Measurements from ENCODE around the gene RYR1. TPM values are rescaled to one million over a fixed set of nuclear protein-coding genes. Genes with fewer than 3 reads are reported as not detected.
A peak's percentile ranks its signal among the peaks of the same experiment; 100 is the strongest.

Gene RYR1
- total RNA-seq, 1 experiment from 2014 or later: 34.2 TPM

DNA sequence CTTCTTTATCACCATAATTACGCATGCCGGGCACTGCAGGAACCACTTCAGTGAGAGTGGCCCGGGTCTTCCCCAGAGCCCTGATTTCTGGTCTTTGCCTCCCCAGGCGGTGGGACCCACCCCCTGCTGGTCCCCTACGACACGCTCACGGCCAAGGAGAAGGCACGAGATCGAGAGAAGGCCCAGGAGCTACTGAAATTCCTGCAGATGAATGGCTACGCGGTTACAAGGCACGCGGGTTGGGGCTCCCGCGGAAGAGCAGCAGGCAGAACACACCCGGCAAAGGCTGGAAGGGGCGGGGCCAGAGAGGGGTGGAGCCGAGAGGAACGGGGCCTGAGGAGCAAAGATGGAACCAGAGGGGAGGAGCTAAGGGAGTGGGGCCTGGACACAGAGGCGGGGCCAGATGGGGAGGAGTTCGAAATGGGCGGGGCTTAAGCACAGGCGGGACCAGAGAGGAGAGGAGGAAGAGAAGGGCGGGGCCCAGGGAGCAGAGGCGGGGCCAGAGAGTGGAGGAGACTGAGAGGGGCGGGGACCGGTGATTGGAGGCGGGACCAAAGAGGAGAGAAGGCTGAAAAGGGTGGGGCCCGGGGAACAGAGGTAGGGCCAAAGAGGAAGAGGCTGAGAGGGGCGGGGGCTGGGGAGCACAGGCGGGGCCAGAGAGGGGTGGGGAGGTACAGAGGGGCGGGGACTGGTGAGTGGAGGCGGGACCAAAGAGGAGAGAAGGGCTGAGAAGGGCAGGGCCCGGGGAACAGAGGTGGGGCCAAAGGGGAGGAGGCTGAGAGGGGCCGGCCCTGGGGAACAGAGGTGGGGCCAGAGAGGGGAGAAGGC lies 73.4 kb downstream of the RYR1 start:
- Histone ChIP-seq H3K9me3 (ENCODE audit: control insufficient read depth, insufficient read depth, low read depth, low read length) (no peaks in the 10 kb centered on the region), H3K27ac (ENCODE audit: low read length) (peak overlapping the region; percentile 58), H3K4me3 (ENCODE audit: low read depth in 2 of 2, low read length in 2 of 2) (peak overlapping the region; percentile 29 to 64), H3K4me1 (ENCODE audit: control insufficient read depth, insufficient read depth, low read length) (peaks cover 8% of the 10 kb centered on the region), H3K36me3 (ENCODE audit: control insufficient read depth, insufficient read depth, low read length) (no peaks in the 10 kb centered on the region), H3K27me3 (ENCODE audit: control insufficient read depth, insufficient read depth, low read length) (0 out of 2 replicates have a peak, but pooled peaks cover 3% of the 10 kb centered on the region)
- CTCF ChIA-PET: interaction anchor here (0.5 to 2.1 kb wide), 12 partner anchors 9 to 455 kb away, joined by 3 to 26 read pairs (median 4); partner anchors contain the start of gene EIF3K
- TF ChIP-seq REST (IDR thresholded peaks at IDR 0.05; ENCODE audit: insufficient read depth in 1 of 2, low read depth in 2 of 2, low read length in 1 of 2) (no peak), SIN3A (IDR thresholded peaks at IDR 0.05; ENCODE audit: borderline replicate concordance, insufficient read depth, low read depth, low read length) (no peak), CTCF (IDR thresholded peaks at IDR 0.05) (no peak), POLR2AphosphoS5 (IDR thresholded peaks at IDR 0.05; ENCODE audit: low read depth, low read length) (no peak), TCF7L2 (IDR thresholded peaks at IDR 0.05; ENCODE audit: low read depth, low read length) (no peak)
- BruUV-seq (replicated peaks): no TSS peak
- in situ Hi-C loops (cut with HindIII; ENCODE audit: low pct_unique_long_range_greater_than_20kb, low sequenced_read_pairs): no loop called here
- POLR2A ChIA-PET: interaction anchor here (0.6 to 0.8 kb wide), 4 partner anchors 18 to 415 kb away, joined by 3 to 7 read pairs (median 3); partner anchors contain the start of gene EIF3K
- ATAC-seq: peak; percentile 86
- intact Hi-C loops (cut with micrococcal nuclease; ENCODE audit: unreplicated experiment): loop anchor here (10.0 kb wide), 1 partner anchor 348 kb away; no protein-coding TSS in a partner anchor
- peak; percentile 100 for DNase-seq (ENCODE audit: low read depth, low spot score)

- ChIA-PET POLR2A (interaction anchor here (0.6 to 0.8 kb wide), 3 partner anchors 105 to 429 kb away, joined by 3 to 11 read pairs (median 3); partner anchors contain the start of genes EIF3K and FAM98C), CTCF (interaction anchor here (0.7 to 2.1 kb wide), 7 partner anchors 8 to 127 kb away, joined by 3 to 12 read pairs (median 5); partner anchors contain the start of gene EIF3K)
- DNase-seq (ENCODE audit: low read depth, low spot score) (no peak), ATAC-seq (peak; percentile 40)
- no TSS peak for BruUV-seq (replicated peaks)
- peaks cover 8% of the 10 kb centered on the region for H3K4me1 ChIP-seq (ENCODE audit: control insufficient read depth, insufficient read depth, low read length)
- no peak for TF ChIP-seq CTCF (IDR thresholded peaks at IDR 0.05)
- no peak for TF ChIP-seq REST (IDR thresholded peaks at IDR 0.05; ENCODE audit: insufficient read depth in 1 of 2, low read depth in 2 of 2, low read length in 1 of 2)
- no peak for TF ChIP-seq TCF7L2 (IDR thresholded peaks at IDR 0.05; ENCODE audit: low read depth, low read length)
- no peak for TF ChIP-seq POLR2AphosphoS5 (IDR thresholded peaks at IDR 0.05; ENCODE audit: low read depth, low read length)
- TF ChIP-seq SIN3A (IDR thresholded peaks at IDR 0.05; ENCODE audit: borderline replicate concordance, insufficient read depth, low read depth, low read length): no peak
- H3K36me3 ChIP-seq (ENCODE audit: control insufficient read depth, insufficient read depth, low read length): no peaks in the 10 kb centered on the region
- H3K4me3 ChIP-seq (ENCODE audit: low read depth in 2 of 2, low read length in 2 of 2): peak overlapping the region; percentile 14 to 56
- intact Hi-C loops (cut with micrococcal nuclease; ENCODE audit: unreplicated experiment) (loop anchor here (10.0 kb wide), 1 partner anchor 347 kb away; no protein-coding TSS in a partner anchor), in situ Hi-C loops (cut with HindIII; ENCODE audit: low pct_unique_long_range_greater_than_20kb, low sequenced_read_pairs) (no loop called here)
- no peak overlapping the region for H3K27ac ChIP-seq (ENCODE audit: low read length)
- 0 out of 2 replicates have a peak, but pooled peaks cover 3% of the 10 kb centered on the region for H3K27me3 ChIP-seq (ENCODE audit: control insufficient read depth, insufficient read depth, low read length)
- H3K9me3 ChIP-seq (ENCODE audit: control insufficient read depth, insufficient read depth, low read depth, low read length): no peaks in the 10 kb centered on the region
Measured at GRCh38 chr19:38507551-38508127, 74.1 kb downstream of the RYR1 start.
